Lung (tissue), 12 donors: ENCODE data around the gene KLHL30. TPM values are rescaled to one million over a fixed set of nuclear protein-coding genes. Genes with fewer than 3 reads are reported as not detected.

Experiments
- ATAC-seq: fragments of 200-7000 bp; cut with Tn5 transposase; one replicate; pipeline ENCODE4 v1.9.1; 2020; ENCODE audit warnings: moderate number of reproducible peaks; ENCODE audit not compliant: insufficient read depth, low FRiP score
- DNase-seq, 3 donors: peaks; one replicate each; pipeline ENCODE4 v3.0.0-alpha.2; 2013 to 2017
- H3K27ac ChIP-seq, 2 donors: one replicate each; pipeline ENCODE4 v1.5.1; 2013; ENCODE audit warnings: mild to moderate bottlenecking in 2 of 2, moderate library complexity in 2 of 2, control low read depth in 1 of 2, inconsistent platforms in 1 of 2, low read depth in 1 of 2, low read length in 1 of 2
- H3K27me3 ChIP-seq, 3 donors: one replicate each; pipeline ENCODE4 v1.5.1; 2013; ENCODE audit warnings: low read length in 2 of 3; ENCODE audit not compliant: control insufficient read depth in 3 of 3, insufficient read depth in 3 of 3
- H3K36me3 ChIP-seq, 4 donors: one replicate each; pipeline ENCODE4 v1.5.1; 2013; ENCODE audit warnings: low read length in 4 of 4, mild to moderate bottlenecking in 1 of 4, moderate library complexity in 1 of 4; ENCODE audit not compliant: control insufficient read depth in 4 of 4, insufficient read depth in 4 of 4
- H3K4me1 ChIP-seq, 5 donors: one replicate each; pipeline ENCODE4 v1.5.1; 2013; ENCODE audit warnings: low read length in 5 of 5, mild to moderate bottlenecking in 2 of 5, moderate library complexity in 1 of 5; ENCODE audit not compliant: control insufficient read depth in 5 of 5, insufficient read depth in 5 of 5
- H3K4me3 ChIP-seq: one replicate; pipeline ENCODE4 v1.5.1; 2013; ENCODE audit warnings: mild to moderate bottlenecking, control low read depth, moderate library complexity
- H3K9ac ChIP-seq, 2 donors: one replicate each; pipeline ENCODE4 v1.5.1; 2013; ENCODE audit warnings: low read length in 2 of 2, control low read depth in 1 of 2; ENCODE audit not compliant: insufficient read depth in 1 of 2
- H3K9me3 ChIP-seq, 4 donors: one replicate each; pipeline ENCODE4 v1.5.1; 2013; ENCODE audit warnings: low read length in 3 of 4, mild to moderate bottlenecking in 1 of 4, moderate library complexity in 1 of 4; ENCODE audit not compliant: control insufficient read depth in 4 of 4, insufficient read depth in 3 of 4
- WGBS, 2 donors: extraction: QIAGEN DNeasy Blood & Tissue Kit; methylation state at CpG; one replicate each; pipeline ENCODE4 v1.1.7; 2013; 5-methylcytosine and 5-hydroxymethylcytosine counted together
- polyA plus RNA-seq, 2 donors: library from polyadenylated mRNA; stranded (reverse); fragments of 200-250 nt; gene quantifications; one replicate each; pipeline ENCODE4 v1.2.1, GENCODE V29; 2013
- total RNA-seq, 2 donors: library from RNA; depleted of rRNA in 1 of 2; stranded (reverse); fragments of >200 nt in 1 of 2; gene quantifications; one replicate each; pipeline ENCODE4 v1.2.1, GENCODE V29; 2014 to 2021
- TF ChIP-seq, protein P1 (sequence below): IDR thresholded peaks from 2 replicates; pipeline ENCODE4 v1.5.1; 2012; ENCODE audit warnings: mild to moderate bottlenecking; ENCODE audit errors: control extremely low read depth, extremely low read depth
- donor health status: control.
- donor health status: control.
- donor health status: Bipolar disorder and iron deficiency.
- donor health status: healthy.
- donor health status: DM: yes; HTN: yes; CAD: no.

Gene KLHL30
- total and polyA plus RNA-seq, 4 donors: 0.18 to 2.1 (median 0.39) TPM

DNA sequence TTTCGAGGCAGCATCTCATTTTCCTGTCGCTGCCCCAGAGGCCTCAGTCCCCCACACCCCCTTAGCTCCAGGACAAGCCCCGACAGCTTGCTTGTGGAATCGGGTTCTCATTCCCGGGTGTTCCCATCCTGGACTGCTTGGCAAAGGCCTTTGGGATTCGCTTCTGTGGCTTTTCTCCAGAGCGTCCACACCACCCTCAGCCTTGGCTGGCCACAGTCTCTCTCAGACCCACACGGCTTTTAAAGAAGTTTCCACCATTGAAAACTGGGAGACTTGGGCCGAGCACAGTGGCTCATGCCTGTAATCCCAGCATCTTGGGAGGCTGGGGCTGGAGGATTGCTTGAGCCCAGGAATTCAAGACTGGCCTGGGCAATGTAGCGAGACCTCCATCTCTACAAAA is 35.6 kb upstream of the KLHL30 start:
- H3K27ac ChIP-seq: no peak overlapping the region
- H3K36me3 ChIP-seq: no peaks in the 10 kb centered on the region
- no peaks in the 10 kb centered on the region for H3K27me3 ChIP-seq
- H3K4me1 ChIP-seq: peaks cover 0 to 3% (median 0%) of the 10 kb centered on the region in 5 donors
- DNase-seq (no peak), ATAC-seq (no peak)
- H3K4me3 ChIP-seq: no peak overlapping the region
- WGBS, 2 donors: 90 to 91% methylated on average over 10 of the region's 10 CpGs
- H3K9ac ChIP-seq: no peak overlapping the region
- TF ChIP-seq, protein P1, sequence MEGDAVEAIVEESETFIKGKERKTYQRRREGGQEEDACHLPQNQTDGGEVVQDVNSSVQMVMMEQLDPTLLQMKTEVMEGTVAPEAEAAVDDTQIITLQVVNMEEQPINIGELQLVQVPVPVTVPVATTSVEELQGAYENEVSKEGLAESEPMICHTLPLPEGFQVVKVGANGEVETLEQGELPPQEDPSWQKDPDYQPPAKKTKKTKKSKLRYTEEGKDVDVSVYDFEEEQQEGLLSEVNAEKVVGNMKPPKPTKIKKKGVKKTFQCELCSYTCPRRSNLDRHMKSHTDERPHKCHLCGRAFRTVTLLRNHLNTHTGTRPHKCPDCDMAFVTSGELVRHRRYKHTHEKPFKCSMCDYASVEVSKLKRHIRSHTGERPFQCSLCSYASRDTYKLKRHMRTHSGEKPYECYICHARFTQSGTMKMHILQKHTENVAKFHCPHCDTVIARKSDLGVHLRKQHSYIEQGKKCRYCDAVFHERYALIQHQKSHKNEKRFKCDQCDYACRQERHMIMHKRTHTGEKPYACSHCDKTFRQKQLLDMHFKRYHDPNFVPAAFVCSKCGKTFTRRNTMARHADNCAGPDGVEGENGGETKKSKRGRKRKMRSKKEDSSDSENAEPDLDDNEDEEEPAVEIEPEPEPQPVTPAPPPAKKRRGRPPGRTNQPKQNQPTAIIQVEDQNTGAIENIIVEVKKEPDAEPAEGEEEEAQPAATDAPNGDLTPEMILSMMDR: no peak
- no peaks in the 10 kb centered on the region for H3K9me3 ChIP-seq

DNA sequence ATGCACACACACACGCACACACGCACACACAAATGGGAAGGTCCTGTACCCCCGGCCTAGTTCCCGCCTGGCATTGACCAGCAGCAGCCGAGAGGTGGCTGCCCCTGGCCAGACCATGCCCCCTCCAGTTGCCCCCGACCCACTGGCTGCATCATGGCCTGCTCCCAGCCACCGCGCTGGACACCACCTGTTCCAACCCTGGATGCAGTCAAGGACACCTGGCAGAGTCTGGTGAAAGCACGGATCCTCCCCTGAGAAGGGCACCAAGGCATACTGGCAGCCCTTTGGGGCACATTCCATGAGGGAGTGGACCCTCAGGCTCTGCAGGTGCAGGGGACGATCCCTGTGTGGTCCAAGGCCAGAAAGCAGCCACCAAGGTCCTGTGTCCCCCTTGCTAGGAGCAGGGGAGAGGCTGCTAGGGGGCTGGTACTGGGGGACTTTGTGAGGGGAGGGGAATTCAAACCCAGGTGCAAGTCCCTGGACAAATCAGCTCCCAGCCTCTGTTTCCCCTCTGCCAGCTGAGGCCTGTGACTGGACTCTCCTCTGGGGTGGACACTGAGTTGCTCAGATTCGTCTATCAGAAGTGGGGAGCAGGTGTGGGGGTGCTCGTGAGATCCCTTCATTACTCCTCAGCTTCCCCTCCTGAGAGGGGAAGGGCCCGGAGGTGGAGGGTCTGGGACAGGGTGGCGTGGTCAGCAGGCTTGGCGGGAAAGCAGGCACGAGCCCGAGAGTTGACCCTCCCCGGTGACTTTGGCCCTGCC is 34.8 kb upstream of the KLHL30 start:
- H3K9ac ChIP-seq: no peak overlapping the region
- TF ChIP-seq, protein P1: no peak
- 90 to 93% methylated on average over 18 of the region's 18 CpGs for WGBS, 2 donors
- H3K4me1 ChIP-seq: peaks cover 0 to 3% (median 0%) of the 10 kb centered on the region in 5 donors
- ATAC-seq (no peak), DNase-seq (no peak)
- no peak overlapping the region for H3K4me3 ChIP-seq
- H3K27ac ChIP-seq: no peak overlapping the region
- no peaks in the 10 kb centered on the region for H3K9me3 ChIP-seq
- H3K36me3 ChIP-seq: no peaks in the 10 kb centered on the region
- no peaks in the 10 kb centered on the region for H3K27me3 ChIP-seq

DNA sequence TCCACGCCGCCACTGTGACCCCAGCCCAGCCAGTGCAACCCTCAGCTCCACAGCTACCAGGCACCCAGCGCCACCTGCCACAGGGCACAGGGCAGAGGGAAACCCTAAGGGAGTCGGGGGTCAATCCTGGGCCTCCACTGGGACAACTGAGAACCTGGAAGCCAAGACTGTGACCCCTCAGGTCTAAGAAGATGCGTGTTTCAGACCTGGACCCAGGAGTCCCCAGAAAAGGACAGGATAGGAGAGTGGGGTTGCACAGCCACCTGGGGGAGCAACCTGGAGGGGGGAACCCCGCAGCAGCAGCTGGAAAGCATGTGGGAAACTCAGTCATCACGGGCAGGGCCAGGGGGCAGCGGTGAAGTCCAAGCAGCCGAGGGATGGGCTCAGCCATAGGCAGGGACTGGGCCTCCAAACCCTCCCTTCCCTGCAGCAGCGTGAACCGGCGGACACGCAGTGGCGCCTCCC is 34.2 kb upstream of the KLHL30 start:
- WGBS, 2 donors: 91 to 93% methylated on average over 14 of the region's 14 CpGs
- H3K27me3 ChIP-seq: no peaks in the 10 kb centered on the region
- H3K27ac ChIP-seq: no peak overlapping the region
- peaks cover 0 to 4% (median 0%) of the 10 kb centered on the region in 5 donors for H3K4me1 ChIP-seq
- H3K9ac ChIP-seq: no peak overlapping the region
- TF ChIP-seq, protein P1: no peak
- H3K9me3 ChIP-seq: no peaks in the 10 kb centered on the region
- DNase-seq (no peak), ATAC-seq (no peak)
- H3K36me3 ChIP-seq: no peaks in the 10 kb centered on the region
- H3K4me3 ChIP-seq: no peak overlapping the region
